H9 (cell line): ENCODE data around the gene TAF3. TPM values are rescaled to one million over a fixed set of nuclear protein-coding genes. Genes with fewer than 3 reads are reported as not detected.
A peak's percentile ranks its signal among the peaks of the same experiment; 100 is the strongest.

Source experiments
- DNase-seq: peaks from one replicate; pipeline ENCODE4 v3.0.0-alpha.2; 2017
- H2AFZ ChIP-seq: one replicate; pipeline ENCODE4 v1.6.1; 2013; ENCODE audit warnings: mild to moderate bottlenecking, low read length, control low read depth, moderate library complexity
- H2AK5ac ChIP-seq: 2 replicates; pipeline ENCODE4 v1.6.1; 2013; ENCODE audit warnings: low read length, control low read depth, mixed read lengths; ENCODE audit not compliant: insufficient read length
- H2BK120ac ChIP-seq: one replicate; pipeline ENCODE4 v1.6.1; 2013; ENCODE audit warnings: low read depth, mild to moderate bottlenecking, low read length, control low read depth, inconsistent platforms; ENCODE audit not compliant: poor library complexity, severe bottlenecking
- H2BK12ac ChIP-seq: 2 replicates; pipeline ENCODE4 v1.6.1; 2013; ENCODE audit warnings: low read length, control low read depth, mixed read lengths, low read depth; ENCODE audit not compliant: insufficient read length
- H2BK15ac ChIP-seq: 2 replicates; pipeline ENCODE4 v1.6.1; 2013; ENCODE audit warnings: low read depth, low read length, control low read depth
- H2BK20ac ChIP-seq: one replicate; pipeline ENCODE4 v1.6.1; 2013; ENCODE audit warnings: low read depth, mild to moderate bottlenecking, low read length, control low read depth, inconsistent platforms; ENCODE audit not compliant: poor library complexity, severe bottlenecking
- H2BK5ac ChIP-seq: 2 replicates; pipeline ENCODE4 v1.6.1; 2013; ENCODE audit warnings: low read length, control low read depth, mixed read lengths; ENCODE audit not compliant: insufficient read length
- H3K14ac ChIP-seq: 2 replicates; pipeline ENCODE4 v1.6.1; 2013; ENCODE audit warnings: low read length, control low read depth; ENCODE audit not compliant: insufficient read depth
- H3K18ac ChIP-seq: 2 replicates; pipeline ENCODE4 v1.6.1; 2013; ENCODE audit warnings: low read depth, mild to moderate bottlenecking, mixed read lengths, low read length, control low read depth; ENCODE audit not compliant: insufficient read length
- H3K23ac ChIP-seq: 2 replicates; pipeline ENCODE4 v1.6.1; 2013; ENCODE audit warnings: low read length, control low read depth, mixed read lengths, low read depth; ENCODE audit not compliant: insufficient read length
- H3K23me2 ChIP-seq: 2 replicates; pipeline ENCODE4 v1.6.1; 2013; ENCODE audit warnings: low read depth, mild to moderate bottlenecking, mixed read lengths, low read length, control low read depth; ENCODE audit not compliant: insufficient read length, poor library complexity, severe bottlenecking
- H3K27ac ChIP-seq: 2 replicates; pipeline ENCODE4 v1.5.1; 2013; ENCODE audit warnings: low read length, control low read depth, mixed read lengths, low read depth; ENCODE audit not compliant: insufficient read length
- H3K27me3 ChIP-seq: 2 replicates; pipeline ENCODE4 v1.6.1; 2013; ENCODE audit warnings: low read length, control low read depth, inconsistent platforms; ENCODE audit not compliant: insufficient read depth
- H3K4ac ChIP-seq: 2 replicates; pipeline ENCODE4 v1.6.1; 2013; ENCODE audit warnings: low read depth, mild to moderate bottlenecking, control low read depth, inconsistent platforms, low read length, moderate library complexity
- H3K4me1 ChIP-seq: 2 replicates; pipeline ENCODE4 v1.6.1; 2013; ENCODE audit warnings: low read length, control low read depth, inconsistent platforms; ENCODE audit not compliant: insufficient read depth
- H3K4me2 ChIP-seq: 2 replicates; pipeline ENCODE4 v1.6.1; 2013; ENCODE audit warnings: low read length, control low read depth, mixed read lengths; ENCODE audit not compliant: insufficient read length, insufficient read depth
- H3K56ac ChIP-seq: 2 replicates; pipeline ENCODE4 v1.6.1; 2013; ENCODE audit warnings: low read depth, mild to moderate bottlenecking, mixed read lengths, low read length, control low read depth; ENCODE audit not compliant: insufficient read length
- H3K79me1 ChIP-seq: 2 replicates; pipeline ENCODE4 v1.6.1; 2013; ENCODE audit warnings: low read depth, mild to moderate bottlenecking, moderate library complexity, low read length, control low read depth, inconsistent platforms; ENCODE audit not compliant: insufficient read depth, poor library complexity, severe bottlenecking
- H3K79me2 ChIP-seq: 2 replicates; pipeline ENCODE4 v1.6.1; 2013; ENCODE audit warnings: low read length, control low read depth, inconsistent platforms; ENCODE audit not compliant: insufficient read depth
- H3K9ac ChIP-seq: 2 replicates; pipeline ENCODE4 v1.6.1; 2013; ENCODE audit warnings: low read length, control low read depth, mixed read lengths; ENCODE audit not compliant: insufficient read length; ENCODE audit errors: extremely low read depth
- H3K9me3 ChIP-seq: one replicate; pipeline ENCODE4 v1.6.1; 2013; ENCODE audit warnings: low read depth, low read length, inconsistent platforms; ENCODE audit not compliant: control insufficient read depth
- H3T11ph ChIP-seq: one replicate; pipeline ENCODE4 v1.6.1; 2013; ENCODE audit warnings: mild to moderate bottlenecking, low read length, control low read depth, inconsistent platforms
- H4K20me1 ChIP-seq: one replicate; pipeline ENCODE4 v1.6.1; 2013; ENCODE audit not compliant: control insufficient read depth, insufficient read length, insufficient read depth
- H4K5ac ChIP-seq: 2 replicates; pipeline ENCODE4 v1.6.1; 2013; ENCODE audit warnings: low read depth, mild to moderate bottlenecking, mixed read lengths, low read length, control low read depth; ENCODE audit not compliant: insufficient read length
- H4K8ac ChIP-seq: replicated peaks from 2 replicates; pipeline ENCODE4 v1.6.1; 2013; ENCODE audit warnings: low read length, control low read depth, mixed read lengths, low read depth; ENCODE audit not compliant: insufficient read length
- H4K91ac ChIP-seq: 2 replicates; pipeline ENCODE4 v1.6.1; 2013; ENCODE audit warnings: low read depth, mild to moderate bottlenecking, moderate library complexity, mixed read lengths, low read length, control low read depth; ENCODE audit not compliant: insufficient read length
- H3K27ac Mint-ChIP-seq, 3 experiments: 2 replicates in 2 of 3; 3 replicates in 1 of 3; pipeline ENCODE4 v1.8.0; 2020 to 2021; ENCODE audit warnings: mixed read lengths in 3 of 3, mild to moderate bottlenecking in 1 of 3, moderate library complexity in 1 of 3
- H3K27me3 Mint-ChIP-seq: 2 replicates; pipeline ENCODE4 v1.8.0; 2021; ENCODE audit warnings: low read depth, mild to moderate bottlenecking, moderate library complexity, mixed read lengths
- H3K36me3 Mint-ChIP-seq, 3 experiments: 2 replicates in 2 of 3; 3 replicates in 1 of 3; pipeline ENCODE4 v1.8.0; 2020 to 2021; ENCODE audit warnings: low read depth in 3 of 3, mixed read lengths in 3 of 3; ENCODE audit not compliant: insufficient read depth in 1 of 3
- H3K4me1 Mint-ChIP-seq, 2 experiments: 2 replicates each; pipeline ENCODE4 v1.8.0; 2020; ENCODE audit warnings: mixed read lengths in 2 of 2
- H3K4me3 Mint-ChIP-seq, 2 experiments: 2 replicates in 1 of 2; 3 replicates in 1 of 2; pipeline ENCODE4 v1.8.0; 2020 to 2021; ENCODE audit warnings: mild to moderate bottlenecking in 2 of 2, mixed read lengths in 2 of 2, moderate library complexity in 1 of 2
- H3K9me3 Mint-ChIP-seq, 2 experiments: 2 replicates in 1 of 2; 3 replicates in 1 of 2; pipeline ENCODE4 v1.8.0; 2020; ENCODE audit warnings: mild to moderate bottlenecking in 2 of 2, mixed read lengths in 2 of 2, moderate library complexity in 1 of 2
- CTCF ChIP-seq: fragments of 200-600 bp; sonication (generic); conservative IDR thresholded peaks from 3 replicates; pipeline ENCODE4 v1.8.0; 2021; ENCODE audit warnings: antibody characterized with exemption, mild to moderate bottlenecking
- WGBS: extraction: QIAGEN DNeasy Blood & Tissue Kit; methylation state at CpG from one replicate; pipeline ENCODE4 v1.1.7; 2013; ENCODE audit warnings: missing lambda C conversion rate, low lambda C conversion rate, mixed read lengths; ENCODE audit not compliant: insufficient read length; ENCODE audit errors: extremely low coverage; 5-methylcytosine and 5-hydroxymethylcytosine counted together
- total RNA-seq: library from RNA; stranded (reverse); gene quantifications from 2 replicates; pipeline ENCODE4 v1.2.1, GENCODE V29; 2021

TAF3 gene
- total RNA-seq, 1 experiment from 2014 or later, result 10.2 TPM

- H4K91ac ChIP-seq, result no peak overlapping the region
- H3K36me3 Mint-ChIP-seq, result peaks cover 7 to 10% (median 7%) of the 10 kb centered on the region in 3 experiments; a peak in 4 of 7 replicates
- H3K14ac ChIP-seq, result no peak overlapping the region
- H3K4me1 ChIP-seq, result peaks cover 6% of the 10 kb centered on the region; the same call in 1 of the 2 replicates
- H2BK15ac ChIP-seq, result no peak overlapping the region
- no peak overlapping the region for H3T11ph ChIP-seq
- H3K4me2 ChIP-seq, result no peak overlapping the region
- no peak overlapping the region for H4K8ac ChIP-seq
- no peak overlapping the region for H2BK5ac ChIP-seq
- H4K20me1 ChIP-seq, result no peaks in the 10 kb centered on the region
- H2AFZ ChIP-seq, result no peak overlapping the region
- H2BK12ac ChIP-seq, result peak overlapping the region; percentile 22
- no peak overlapping the region for H3K56ac ChIP-seq
- H2BK20ac ChIP-seq, result no peak overlapping the region
- no peak overlapping the region for H3K4ac ChIP-seq
- H4K5ac ChIP-seq, result no peak overlapping the region
- peaks cover 20 to 23% of the 10 kb centered on the region in 2 experiments for H3K4me1 Mint-ChIP-seq
- H2AK5ac ChIP-seq, result no peak overlapping the region
- no peak overlapping the region for H3K9ac ChIP-seq
- H3K27ac Mint-ChIP-seq, result peak overlapping the region in 2 of 3 experiments; percentile 15 to 21; a peak in 2 of 7 replicates
- no peaks in the 10 kb centered on the region; the same call in 1 of the 2 replicates for H3K79me2 ChIP-seq
- peak overlapping the region; percentile 80 for H3K27ac ChIP-seq
- peaks cover 6 to 9% of the 10 kb centered on the region in 2 experiments; a peak in 3 of 5 replicates for H3K9me3 Mint-ChIP-seq
- no peaks in the 10 kb centered on the region for H3K27me3 Mint-ChIP-seq
- no peaks in the 10 kb centered on the region for H3K23me2 ChIP-seq
- H3K18ac ChIP-seq, result no peak overlapping the region
- H3K27me3 ChIP-seq, result no peaks in the 10 kb centered on the region
- WGBS, result no CpG with 5 or more reads among the region's 4 CpGs
- peak; percentile 41 for DNase-seq
- H3K9me3 ChIP-seq, result no peaks in the 10 kb centered on the region
- H3K4me3 Mint-ChIP-seq, result no peak overlapping the region
- H3K79me1 ChIP-seq, result no peaks in the 10 kb centered on the region
- no peak overlapping the region for H3K23ac ChIP-seq
- no peak for TF ChIP-seq CTCF
- no peak overlapping the region for H2BK120ac ChIP-seq
These were observed 36.9 kb downstream of the TAF3 start for GRCh38 chr10:7855205-7855604.
